ENCODE measurements around the gene CADM3.

DNA sequence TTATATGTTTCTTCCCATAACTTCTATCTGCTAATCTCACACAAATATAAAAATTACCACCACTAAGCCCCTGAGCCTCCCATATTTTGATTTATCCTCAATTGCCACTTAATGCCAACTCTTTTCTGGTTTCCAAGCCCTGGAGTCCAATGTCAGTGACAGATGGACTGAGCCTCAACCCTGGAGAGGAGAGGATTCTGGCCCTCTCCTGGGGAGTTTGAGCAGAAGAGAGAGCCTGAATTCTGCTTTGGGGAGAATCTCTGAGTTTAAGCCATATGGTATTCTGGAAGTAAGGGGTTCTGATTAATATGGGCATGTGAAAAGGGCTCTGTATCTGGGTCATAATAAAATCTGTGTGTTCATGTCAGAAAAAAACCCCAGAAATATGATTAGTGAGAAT, 8.5 kb downstream of the CADM3 start:
- TF ChIP-seq ZNF274 (IDR thresholded peaks at IDR 0.05; ENCODE audit: low read depth, low read length) (no peak), YY1 (IDR thresholded peaks at IDR 0.05; ENCODE audit: insufficient read depth, insufficient read length) (no peak), SUZ12 (IDR thresholded peaks at IDR 0.05; ENCODE audit: extremely low read depth, insufficient read depth, insufficient read length) (no peak)

Data from NT2/D1 (cell line).